Esophagus muscularis mucosa (tissue), 4 donors: ENCODE measurements around the gene PARD6B. TPM values are rescaled to one million over a fixed set of nuclear protein-coding genes. Genes with fewer than 3 reads are reported as not detected.
"Not testable (repeated sequence)": the region's sequence is repeated elsewhere in the genome, so short reads cannot be mapped to it uniquely, and the experiment has no call there.

Experiments
- DNase-seq: peaks from one replicate; pipeline ENCODE4 v3.0.0-alpha.2; 2017; ENCODE audit errors: extremely low spot score
- H3K27ac ChIP-seq, 4 donors: fragments of 200-600 bp; sonication (generic); replicated peaks in 1 of 4; 1 replicate in 3 of 4; 2 replicates in 1 of 4; pipeline ENCODE4 v1.5.1; 2016 to 2019; ENCODE audit warnings: mild to moderate bottlenecking in 1 of 4
- H3K27me3 ChIP-seq, 4 donors: fragments of 200-600 bp; sonication (generic); one replicate each; pipeline versions ENCODE4 v1.5.1 to v1.6.0; 2016 to 2019
- H3K36me3 ChIP-seq, 4 donors: fragments of 200-600 bp; sonication (generic); one replicate each; pipeline ENCODE4 v1.5.1; 2016 to 2019
- H3K4me1 ChIP-seq, 4 donors: fragments of 200-600 bp; sonication (generic); one replicate each; pipeline ENCODE4 v1.5.1; 2016 to 2019
- H3K4me3 ChIP-seq, 4 donors: fragments of 200-600 bp; sonication (generic); 1 replicate in 2 of 4; 2 replicates in 2 of 4; pipeline ENCODE4 v1.5.1; 2016 to 2019; ENCODE audit warnings: mild to moderate bottlenecking in 4 of 4, moderate library complexity in 1 of 4
- H3K9me3 ChIP-seq, 4 donors: fragments of 200-600 bp; sonication (generic); 1 replicate in 3 of 4; 2 replicates in 1 of 4; pipeline ENCODE4 v1.5.1; 2016 to 2019
- CTCF ChIP-seq, 3 experiments: fragments of 200-600 bp in 2 of 3; fragments of 450-650 bp in 1 of 3; sonication (generic) in 2 of 3; IDR thresholded peaks; one replicate each; pipeline ENCODE4 v1.5.1; 2017 to 2019; ENCODE audit warnings: antibody characterized with exemption in 3 of 3, mild to moderate bottlenecking in 2 of 3, moderate library complexity in 1 of 3
- EP300 ChIP-seq: sonication (generic); formaldehyde crosslinking; IDR thresholded peaks from one replicate; pipeline ENCODE4 v1.6.1; 2017; ENCODE audit warnings: antibody characterized with exemption
- POLR2A ChIP-seq: fragments of 450-650 bp; IDR thresholded peaks from one replicate; pipeline ENCODE4 v1.6.1; 2017; ENCODE audit warnings: antibody characterized with exemption, moderate library complexity, mild to moderate bottlenecking, low read depth
- POLR2AphosphoS5 ChIP-seq, 2 donors: sonication (generic); formaldehyde crosslinking; IDR thresholded peaks; one replicate each; pipeline ENCODE4 v1.6.1; 2017; ENCODE audit warnings: antibody characterized with exemption in 2 of 2
- WGBS: methylation state at CpG from one replicate; pipeline ENCODE4 v1.1.5; 2018; 5-methylcytosine and 5-hydroxymethylcytosine counted together
- intact Hi-C: fragments of 100-400 bp; cut with DNase I; formaldehyde crosslinking; loops from one replicate; pipeline ENCODE4 v1.15.1; 2023
- total RNA-seq, 4 donors: library from RNA; depleted of rRNA; stranded (reverse); fragments of >200 nt; gene quantifications; one replicate each; pipeline versions ENCODE4 v1.1.0 to v1.2.1, GENCODE V29; 2016

Gene PARD6B
- total RNA-seq, 4 donors from 2014 or later: 0.99 to 4.2 (median 2.8) TPM

GRCh38 chr20:50712771-50713656 lies 18.4 kb upstream of the PARD6B start:
- Histone ChIP-seq H3K27ac (no peak overlapping the region), H3K9me3 (no peaks in the 10 kb centered on the region), H3K36me3 (no peaks in the 10 kb centered on the region), H3K4me1 (peaks cover 0 to 4% (median 0%) of the 10 kb centered on the region in 4 donors), H3K4me3 (no peak overlapping the region), H3K27me3 (no peaks in the 10 kb centered on the region)
- intact Hi-C loops: loop anchor here (5.0 kb wide), 1 partner anchor 51 kb away; no protein-coding TSS in a partner anchor
- no peak for DNase-seq
- WGBS: 90% methylated on average over 7 of the region's 7 CpGs
- no peak for TF ChIP-seq POLR2A
- no peak for TF ChIP-seq CTCF (IDR thresholded peaks at IDR 0.05)
- no peak for TF ChIP-seq POLR2AphosphoS5 (IDR thresholded peaks at IDR 0.05)
- no peak for TF ChIP-seq EP300

GRCh38 chr20:50713657-50714101 lies 17.7 kb upstream of the PARD6B start:
- intact Hi-C loops: loop anchor here (5.0 kb wide), 1 partner anchor 51 kb away; no protein-coding TSS in a partner anchor
- Histone ChIP-seq H3K4me3 (no peak overlapping the region), H3K27ac (no peak overlapping the region), H3K36me3 (no peaks in the 10 kb centered on the region), H3K4me1 (peaks cover 0 to 4% (median 0%) of the 10 kb centered on the region in 4 donors), H3K27me3 (no peaks in the 10 kb centered on the region), H3K9me3 (no peaks in the 10 kb centered on the region)
- 45% methylated on average over 7 of the region's 7 CpGs for WGBS
- no peak for DNase-seq
- TF ChIP-seq CTCF (IDR thresholded peaks at IDR 0.05): peak; percentile 28 to 42 (median 31)
- TF ChIP-seq EP300: no peak

GRCh38 chr20:50714426-50714825 lies 17.0 kb upstream of the PARD6B start:
- DNase-seq, H3K36me3 ChIP-seq, H3K9me3 ChIP-seq, H3K27me3 ChIP-seq, H3K4me3 ChIP-seq, H3K27ac ChIP-seq, H3K4me1 ChIP-seq: not testable (repeated sequence)
- intact Hi-C loops: loop anchor here (5.0 kb wide), 1 partner anchor 52 kb away; no protein-coding TSS in a partner anchor
- WGBS: 94% methylated on average over 12 of the region's 12 CpGs

GRCh38 chr20:50715694-50716093 lies 15.7 kb upstream of the PARD6B start:
- H3K36me3 ChIP-seq: no peaks in the 10 kb centered on the region
- TF ChIP-seq POLR2AphosphoS5 (IDR thresholded peaks at IDR 0.05) (no peak), EP300 (no peak), POLR2A (no peak), CTCF (IDR thresholded peaks at IDR 0.05) (no peak)
- WGBS: 86% methylated on average over 3 of the region's 3 CpGs
- no peak overlapping the region for H3K4me3 ChIP-seq
- intact Hi-C loops: no loop called here
- H3K27me3 ChIP-seq: no peaks in the 10 kb centered on the region
- H3K27ac ChIP-seq: no peak overlapping the region
- peaks cover 0 to 4% (median 0%) of the 10 kb centered on the region in 4 donors for H3K4me1 ChIP-seq
- DNase-seq: no peak
- no peaks in the 10 kb centered on the region for H3K9me3 ChIP-seq

- intact Hi-C loops: no loop called here
- DNase-seq: no peak
- Histone ChIP-seq H3K9me3 (no peaks in the 10 kb centered on the region), H3K36me3 (no peaks in the 10 kb centered on the region), H3K4me1 (peaks cover 3 to 4% (median 3%) of the 10 kb centered on the region in 4 donors), H3K27ac (no peak overlapping the region), H3K4me3 (no peak overlapping the region), H3K27me3 (no peaks in the 10 kb centered on the region)
- 89% methylated on average over 1 of the region's 1 CpG for WGBS
- no peak for TF ChIP-seq POLR2A
- TF ChIP-seq EP300: no peak
- no peak for TF ChIP-seq CTCF (IDR thresholded peaks at IDR 0.05)
- TF ChIP-seq POLR2AphosphoS5 (IDR thresholded peaks at IDR 0.05): no peak
Measured at GRCh38 chr20:50716518-50716917, 14.9 kb upstream of the PARD6B start.
